Fibroblast of villous mesenchyme (primary cell): Measurements from ENCODE around the gene TRAF7. TPM values are rescaled to one million over a fixed set of nuclear protein-coding genes. Genes with fewer than 3 reads are reported as not detected.
"Not testable (repeated sequence)": the region's sequence is repeated elsewhere in the genome, so short reads cannot be mapped to it uniquely, and the experiment has no call there.

Experiments used
- DNase-seq: peaks from one replicate; pipeline ENCODE4 v3.0.0-alpha.2; 2010; ENCODE audit warnings: low read depth
- H3K4me3 ChIP-seq: 2 replicates; pipeline ENCODE4 v1.5.1; 2011; ENCODE audit warnings: low read depth, mild to moderate bottlenecking, low read length
- total RNA-seq: library from RNA; depleted of rRNA; stranded (reverse); fragments of >200 nt; gene quantifications from 2 replicates; pipeline ENCODE4 v1.2.3, GENCODE V29; 2012
- TF ChIP-seq, protein P1 (sequence below): IDR thresholded peaks from 2 replicates; pipeline ENCODE4 v1.5.1; 2012; ENCODE audit warnings: low read depth, mild to moderate bottlenecking, low read length; ENCODE audit not compliant: insufficient read depth

Gene TRAF7
- total RNA-seq, 1 donor, result 62.6 TPM

DNA sequence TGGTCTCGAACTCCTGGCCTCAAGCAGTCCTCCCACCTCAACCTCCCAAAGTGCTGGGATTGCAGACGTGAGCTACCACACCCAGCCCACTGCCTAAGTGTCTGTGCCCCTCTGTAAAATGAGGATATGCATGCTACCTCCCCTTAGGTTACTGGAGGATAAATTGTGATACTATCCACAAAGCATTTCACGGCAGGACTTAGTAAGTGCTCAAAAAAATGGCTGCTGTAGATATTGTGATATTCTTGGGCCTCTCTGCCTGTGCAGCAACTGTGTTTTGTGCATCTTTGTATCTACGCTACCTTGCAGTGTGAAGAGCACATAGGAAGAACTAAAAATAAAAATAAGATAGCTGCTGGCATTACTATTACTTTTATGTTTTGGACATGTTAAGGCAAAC, 42.7 kb downstream of the TRAF7 start:
- H3K4me3 ChIP-seq, result no peak overlapping the region
- TF ChIP-seq, protein P1, sequence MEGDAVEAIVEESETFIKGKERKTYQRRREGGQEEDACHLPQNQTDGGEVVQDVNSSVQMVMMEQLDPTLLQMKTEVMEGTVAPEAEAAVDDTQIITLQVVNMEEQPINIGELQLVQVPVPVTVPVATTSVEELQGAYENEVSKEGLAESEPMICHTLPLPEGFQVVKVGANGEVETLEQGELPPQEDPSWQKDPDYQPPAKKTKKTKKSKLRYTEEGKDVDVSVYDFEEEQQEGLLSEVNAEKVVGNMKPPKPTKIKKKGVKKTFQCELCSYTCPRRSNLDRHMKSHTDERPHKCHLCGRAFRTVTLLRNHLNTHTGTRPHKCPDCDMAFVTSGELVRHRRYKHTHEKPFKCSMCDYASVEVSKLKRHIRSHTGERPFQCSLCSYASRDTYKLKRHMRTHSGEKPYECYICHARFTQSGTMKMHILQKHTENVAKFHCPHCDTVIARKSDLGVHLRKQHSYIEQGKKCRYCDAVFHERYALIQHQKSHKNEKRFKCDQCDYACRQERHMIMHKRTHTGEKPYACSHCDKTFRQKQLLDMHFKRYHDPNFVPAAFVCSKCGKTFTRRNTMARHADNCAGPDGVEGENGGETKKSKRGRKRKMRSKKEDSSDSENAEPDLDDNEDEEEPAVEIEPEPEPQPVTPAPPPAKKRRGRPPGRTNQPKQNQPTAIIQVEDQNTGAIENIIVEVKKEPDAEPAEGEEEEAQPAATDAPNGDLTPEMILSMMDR, result no peak
- DNase-seq, result no peak

DNA sequence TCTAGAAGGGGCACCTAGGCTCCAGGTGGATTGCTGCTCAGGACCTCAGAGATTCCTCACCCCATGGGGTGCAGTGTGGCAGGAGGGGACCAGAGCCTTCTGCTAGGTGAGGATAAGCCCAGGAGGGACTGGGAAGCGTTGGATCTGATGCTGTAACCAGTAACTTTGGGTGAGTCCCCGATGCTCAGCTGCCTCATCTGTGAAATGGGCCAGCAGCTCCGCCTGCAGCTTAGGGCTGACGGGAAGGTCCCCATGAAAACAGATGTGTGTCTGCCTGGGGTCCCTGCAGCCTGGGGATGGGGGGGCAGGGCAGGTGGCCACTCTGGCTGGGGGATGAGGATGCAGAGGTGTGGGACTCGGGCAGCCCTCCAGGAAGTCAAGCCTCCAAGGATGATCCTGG, 43.5 kb downstream of the TRAF7 start:
- TF ChIP-seq, protein P1, result no peak
- DNase-seq, result no peak
- H3K4me3 ChIP-seq, result no peak overlapping the region

DNA sequence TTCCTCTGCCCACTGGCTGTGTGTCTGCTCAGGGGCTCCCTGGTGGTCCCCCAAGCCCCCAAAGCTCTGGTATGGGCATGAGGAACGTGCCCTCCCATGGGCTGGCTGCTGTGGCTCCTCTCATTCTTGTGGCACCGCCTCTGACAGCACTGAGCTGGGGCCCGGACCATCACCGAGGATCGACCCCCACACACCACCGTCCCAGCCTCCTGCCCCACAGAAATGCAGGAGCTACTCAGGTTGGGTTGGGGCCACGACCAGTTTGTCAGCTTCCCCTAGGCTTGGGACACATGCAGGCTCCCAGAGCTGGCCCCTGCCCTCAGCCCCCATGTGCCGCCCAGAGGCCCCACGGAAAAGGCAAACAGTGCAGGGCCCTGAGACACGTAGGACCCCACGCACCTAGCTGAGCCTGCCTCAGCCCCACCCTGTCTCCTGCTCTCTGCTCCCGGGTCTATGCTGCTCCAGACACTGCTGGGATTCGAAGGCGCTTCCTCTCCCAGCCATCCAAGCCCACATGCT, 44.1 kb downstream of the TRAF7 start:
- DNase-seq, result no peak
- TF ChIP-seq, protein P1, result no peak
- no peak overlapping the region for H3K4me3 ChIP-seq

DNA sequence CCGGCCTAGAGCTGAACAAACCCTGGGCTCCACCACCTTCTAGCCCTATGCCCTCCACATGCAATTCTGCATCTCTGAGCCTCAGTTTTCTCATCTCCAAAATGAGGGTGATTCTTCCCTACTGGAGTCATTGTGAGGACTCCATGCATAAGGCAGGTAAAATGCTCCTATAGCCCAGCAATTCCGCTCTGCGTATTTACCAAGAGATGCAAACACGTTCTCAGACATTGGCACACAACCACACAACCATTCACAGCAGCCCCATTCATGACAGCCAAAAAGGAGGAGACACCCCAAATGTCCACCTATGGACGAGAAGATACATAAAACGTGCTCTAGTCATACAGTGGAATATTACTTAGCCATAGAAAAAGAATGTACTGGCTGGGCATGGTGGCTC, 44.7 kb downstream of the TRAF7 start:
- no peak overlapping the region for H3K4me3 ChIP-seq
- DNase-seq, result no peak
- TF ChIP-seq, protein P1, result no peak

DNA sequence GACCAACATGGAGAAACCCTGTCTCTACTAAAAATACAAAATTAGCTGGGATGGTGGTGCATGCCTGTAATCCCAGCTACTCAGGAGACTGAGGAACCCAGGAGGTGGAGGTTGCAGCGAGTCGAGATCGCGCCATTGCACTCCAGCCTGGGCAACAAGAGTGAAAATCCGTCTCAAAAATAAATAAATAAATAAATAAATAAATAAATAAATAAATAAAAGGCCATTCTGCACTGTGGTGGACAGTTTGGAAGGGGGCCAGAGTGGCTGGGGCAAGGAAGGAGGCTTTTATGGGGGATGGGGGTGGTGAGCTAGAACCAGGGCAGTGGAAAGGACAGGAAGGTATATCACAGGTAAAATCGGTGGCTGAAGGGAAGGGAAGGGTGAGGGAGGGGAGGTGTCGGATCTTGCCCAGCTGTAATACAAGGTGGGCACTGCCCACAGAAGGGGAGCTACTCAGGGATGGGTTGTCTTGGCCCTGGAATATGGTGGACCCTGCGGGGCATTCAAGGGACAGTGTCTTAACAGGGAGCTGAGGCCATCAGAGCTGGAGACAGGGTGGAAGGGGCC, 47.6 kb downstream of the TRAF7 start:
- H3K4me3 ChIP-seq, DNase-seq: not testable (repeated sequence)

DNA sequence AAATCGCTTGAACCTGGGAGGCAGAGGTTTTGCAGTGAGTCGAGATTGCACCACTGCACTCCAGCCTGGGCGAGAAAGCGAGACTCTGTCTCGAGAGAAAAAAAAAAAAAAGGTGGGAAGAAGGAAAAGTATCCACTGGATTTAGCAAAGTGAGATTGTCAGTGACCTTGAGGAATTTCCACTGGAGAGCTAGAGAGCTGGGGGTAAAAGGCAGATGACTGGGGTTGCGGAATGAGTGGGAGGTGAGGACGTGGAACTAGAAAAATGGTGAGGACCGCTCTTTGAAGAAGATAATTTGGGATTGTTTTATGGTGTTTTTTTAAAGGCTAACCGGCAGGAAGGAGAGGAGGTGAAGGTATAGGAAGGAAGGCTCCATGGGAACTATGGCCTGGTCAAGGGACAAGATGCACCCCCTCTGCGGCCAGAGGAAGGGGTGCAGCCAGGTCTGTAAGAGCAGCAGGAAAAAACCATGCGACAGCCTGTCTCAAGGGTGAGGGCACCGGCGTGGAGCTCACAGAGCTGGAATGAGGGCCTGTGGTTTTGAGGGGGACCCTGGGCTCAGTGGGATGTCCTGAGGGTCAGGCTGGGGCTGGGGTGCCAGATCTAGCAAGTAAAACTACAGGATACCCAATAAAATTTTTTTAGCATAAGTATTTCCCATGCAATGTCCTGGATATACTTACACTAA, 49.0 kb downstream of the TRAF7 start:
- TF ChIP-seq, protein P1, result no peak
- peak overlapping the region; percentile 92 for H3K4me3 ChIP-seq
- DNase-seq, result no peak

DNA sequence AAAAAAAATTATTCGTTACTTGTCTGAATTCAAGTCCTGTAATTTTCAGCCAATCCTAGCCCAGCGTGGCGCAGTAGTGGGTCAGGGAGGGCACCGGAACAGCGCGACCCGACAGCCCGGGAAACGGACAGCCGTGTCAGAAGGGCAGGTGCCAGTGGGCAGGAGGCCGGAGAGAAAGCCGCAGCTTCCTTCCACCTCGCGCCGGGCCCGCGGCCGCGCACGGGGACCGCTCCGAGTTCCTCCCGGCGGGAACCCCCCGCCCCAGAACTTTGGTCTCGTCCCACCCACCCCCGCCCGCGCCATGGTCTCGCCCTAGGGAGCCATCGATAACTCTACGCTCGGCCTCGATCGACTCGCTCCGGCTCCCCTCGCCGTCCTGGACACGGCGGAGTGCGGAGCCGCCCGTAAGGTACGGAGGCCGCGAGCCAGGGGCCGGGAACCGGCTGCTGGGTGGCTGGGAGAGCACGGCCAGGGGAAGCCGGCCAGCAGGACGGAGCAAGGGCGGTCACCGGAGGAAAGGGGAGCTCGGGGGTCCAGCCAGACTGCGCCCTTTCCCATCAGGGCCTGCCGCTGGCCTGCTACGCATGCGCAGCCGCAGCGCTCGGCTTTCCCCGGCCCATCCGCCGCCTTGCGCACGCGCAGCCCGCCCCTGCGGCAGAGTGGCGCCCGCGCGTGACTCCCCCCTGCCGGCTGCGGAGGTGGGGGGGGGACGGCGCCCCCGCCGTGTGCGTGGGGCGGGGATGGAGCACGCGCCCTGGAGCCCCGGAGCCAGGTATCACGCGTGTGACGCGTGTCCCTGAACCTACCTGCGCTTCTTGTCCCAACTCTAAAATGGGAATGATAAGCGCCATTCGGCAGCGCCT, 49.8 kb downstream of the TRAF7 start, which contains the start of gene MLST8:
TSS of gene MLST8 (plus strand) at position 351 of the 863 bp plus-strand sequence. CDS start 632 bp downstream, outside the sequence.
- DNase-seq, result peak; percentile 90
- H3K4me3 ChIP-seq, result peak within 1 kb of the TSS; percentile 92
- TF ChIP-seq, protein P1, result no peak
